Mesenteric fat pad (tissue), 1 donor: Measurements from ENCODE around the gene ITGA8. TPM values are rescaled to one million over a fixed set of nuclear protein-coding genes. Genes with fewer than 3 reads are reported as not detected.
"Not testable (repeated sequence)": the region's sequence is repeated elsewhere in the genome, so short reads cannot be mapped to it uniquely, and the experiment has no call there.

Source experiments
- DNase-seq: peaks from one replicate; pipeline ENCODE4 v3.0.0-alpha.2; 2020; ENCODE audit warnings: low spot score
- total RNA-seq: library from RNA; stranded (reverse); fragmentation: NEBNext Ultra II Directional; extraction: Animal tissue kit (Norgen Biotek cat#: 25700); gene quantifications from one replicate; pipeline ENCODE4 v1.2.1, GENCODE V29; 2021
- donor health status: DM: yes; HTN: yes; CAD: no.

ITGA8 gene
- total RNA-seq, 1 donor from 2014 or later: 7.1 TPM

GRCh38 chr10:15510963-15511362, 208.8 kb downstream of the ITGA8 start:
- DNase-seq: no peak

GRCh38 chr10:15505329-15505728, 214.4 kb downstream of the ITGA8 start:
- no peak for DNase-seq

- no peak for DNase-seq
These were observed 215.5 kb downstream of the ITGA8 start for GRCh38 chr10:15504101-15504840.

GRCh38 chr10:15494850-15495506, 224.7 kb downstream of the ITGA8 start:
- no peak for DNase-seq

GRCh38 chr10:15491856-15492642, 227.7 kb downstream of the ITGA8 start:
- DNase-seq: no peak

- no peak for DNase-seq
These were observed 230.3 kb downstream of the ITGA8 start for GRCh38 chr10:15489431-15489830.

GRCh38 chr10:15487376-15487775, 232.3 kb downstream of the ITGA8 start:
- DNase-seq: no peak

GRCh38 chr10:15486404-15486803, 233.3 kb downstream of the ITGA8 start:
- DNase-seq: no peak

GRCh38 chr10:15485684-15486316, 233.9 kb downstream of the ITGA8 start:
- no peak for DNase-seq

- DNase-seq: no peak
These were observed 234.7 kb downstream of the ITGA8 start for GRCh38 chr10:15485027-15485426.

GRCh38 chr10:15484128-15484527, 235.6 kb downstream of the ITGA8 start:
- DNase-seq: no peak

GRCh38 chr10:15483215-15484075, 236.3 kb downstream of the ITGA8 start:
- DNase-seq: no peak

- DNase-seq: no peak
These were observed 237.6 kb downstream of the ITGA8 start for GRCh38 chr10:15482156-15482555.

GRCh38 chr10:15478950-15479349, 240.8 kb downstream of the ITGA8 start:
- no peak for DNase-seq

GRCh38 chr10:15478429-15478828, 241.3 kb downstream of the ITGA8 start:
- no peak for DNase-seq

- no peak for DNase-seq
These were observed 243.4 kb downstream of the ITGA8 start for GRCh38 chr10:15476337-15476736.

GRCh38 chr10:15475439-15475838, 244.3 kb downstream of the ITGA8 start:
- DNase-seq: not testable (repeated sequence)

- DNase-seq: no peak
These were observed 245.1 kb downstream of the ITGA8 start for GRCh38 chr10:15474671-15475070.

GRCh38 chr10:15473396-15473767, 246.3 kb downstream of the ITGA8 start:
- DNase-seq: no peak
